Karpas-422 (cell line): Measurements from ENCODE around the gene RNF135. TPM values are rescaled to one million over a fixed set of nuclear protein-coding genes. Genes with fewer than 3 reads are reported as not detected.
"Not testable (repeated sequence)": the region's sequence is repeated elsewhere in the genome, so short reads cannot be mapped to it uniquely, and the experiment has no call there.

ENCODE experiments used
- DNase-seq: peaks from one replicate; pipeline ENCODE4 v3.0.0-alpha.2; 2015
- H2AFZ ChIP-seq: fragments of 200-600 bp; sonication (generic); 2 replicates; pipeline ENCODE4 v1.6.1; 2014; ENCODE audit warnings: antibody characterized with exemption, low read length, mixed read lengths
- H3K27ac ChIP-seq: fragments of 200-600 bp; sonication (generic); 2 replicates; pipeline ENCODE4 v1.5.1; 2014; ENCODE audit warnings: mild to moderate bottlenecking, low read length, moderate library complexity
- H3K27me3 ChIP-seq: fragments of 200-600 bp; sonication (generic); 2 replicates; pipeline ENCODE4 v1.6.1; 2014; ENCODE audit warnings: low read length, mixed read lengths
- H3K36me3 ChIP-seq: fragments of 200-600 bp; sonication (generic); 2 replicates; pipeline ENCODE4 v1.6.1; 2014; ENCODE audit warnings: low read length, mixed read lengths; ENCODE audit not compliant: insufficient read depth
- H3K4me1 ChIP-seq: fragments of 200-600 bp; sonication (generic); 2 replicates; pipeline ENCODE4 v1.6.1; 2014; ENCODE audit warnings: mild to moderate bottlenecking, low read length, mixed read lengths
- H3K4me2 ChIP-seq: fragments of 200-600 bp; sonication (generic); 2 replicates; pipeline ENCODE4 v1.6.1; 2014; ENCODE audit warnings: low read length, low read depth, mild to moderate bottlenecking; ENCODE audit not compliant: poor library complexity, severe bottlenecking
- H3K4me3 ChIP-seq: fragments of 200-600 bp; sonication (generic); 2 replicates; pipeline ENCODE4 v1.5.1; 2014; ENCODE audit warnings: mild to moderate bottlenecking, antibody characterized with exemption, low read length, mixed read lengths
- H3K79me2 ChIP-seq: fragments of 200-600 bp; sonication (generic); 2 replicates; pipeline ENCODE4 v1.6.1; 2014; ENCODE audit warnings: mild to moderate bottlenecking, low read length, mixed read lengths
- H3K9ac ChIP-seq: fragments of 200-600 bp; sonication (generic); 2 replicates; pipeline ENCODE4 v1.6.0; 2014; ENCODE audit warnings: low read length
- H3K9me2 ChIP-seq: fragments of 200-600 bp; sonication (generic), shearing (Covaris generic); replicated peaks from 2 replicates; pipeline ENCODE4 v1.6.0; 2014; ENCODE audit warnings: mild to moderate bottlenecking, low read length, moderate library complexity; ENCODE audit not compliant: insufficient read depth
- H3K9me3 ChIP-seq: fragments of 300-700, 200-600 bp; sonication (generic); 2 replicates; pipeline ENCODE4 v1.6.1; 2014; ENCODE audit warnings: low read length, mixed read lengths
- H4K20me1 ChIP-seq: fragments of 200-600 bp; sonication (generic); 2 replicates; pipeline ENCODE4 v1.6.1; 2014; ENCODE audit warnings: mild to moderate bottlenecking, antibody characterized with exemption, low read length, low read depth; ENCODE audit not compliant: insufficient read depth
- total RNA-seq: library from RNA; depleted of rRNA; stranded (reverse); fragments of >200 nt; shearing (Covaris generic); gene quantifications from 2 replicates; pipeline ENCODE4 v1.2.3, GENCODE V29; 2014; ENCODE audit warnings: low replicate concordance

The RNF135 gene
- total RNA-seq, 1 experiment from 2014 or later, result 23.2 TPM

GRCh38 chr17:30997842-30998241, 27.0 kb downstream of the RNF135 start:
- H3K4me2 ChIP-seq, result no peak overlapping the region
- no peaks in the 10 kb centered on the region for H4K20me1 ChIP-seq
- DNase-seq, result no peak
- H3K4me1 ChIP-seq, result no peaks in the 10 kb centered on the region
- no peak overlapping the region for H3K27ac ChIP-seq
- no peak overlapping the region for H3K4me3 ChIP-seq
- H3K79me2 ChIP-seq, result no peaks in the 10 kb centered on the region
- no peak overlapping the region for H3K9ac ChIP-seq
- H3K36me3 ChIP-seq, result peaks cover 20% of the 10 kb centered on the region
- H3K9me3 ChIP-seq, result no peaks in the 10 kb centered on the region
- no peak overlapping the region for H2AFZ ChIP-seq
- no peaks in the 10 kb centered on the region for H3K27me3 ChIP-seq
- no peaks in the 10 kb centered on the region for H3K9me2 ChIP-seq

GRCh38 chr17:31002047-31002446, 31.2 kb downstream of the RNF135 start:
- Histone ChIP-seq H3K4me3 (no peak overlapping the region), H3K4me1 (peaks cover 6% of the 10 kb centered on the region; the same call in 1 of the 2 replicates), H3K4me2 (no peak overlapping the region), H4K20me1 (no peaks in the 10 kb centered on the region), H3K9me3 (no peaks in the 10 kb centered on the region), H3K27me3 (no peaks in the 10 kb centered on the region), H3K9me2 (no peaks in the 10 kb centered on the region), H3K9ac (no peak overlapping the region), H3K36me3 (peaks cover 15% of the 10 kb centered on the region), H3K79me2 (no peaks in the 10 kb centered on the region), H2AFZ (no peak overlapping the region), H3K27ac (no peak overlapping the region)
- no peak for DNase-seq

- Histone ChIP-seq H3K4me1 (peaks cover 18% of the 10 kb centered on the region), H3K79me2 (peaks cover 8% of the 10 kb centered on the region), H3K9me2 (no peaks in the 10 kb centered on the region), H3K9me3 (no peaks in the 10 kb centered on the region), H3K27me3 (no peaks in the 10 kb centered on the region), H3K4me2 (no peak overlapping the region), H3K9ac (no peak overlapping the region), H3K36me3 (peaks cover 11% of the 10 kb centered on the region), H4K20me1 (no peaks in the 10 kb centered on the region), H3K27ac (no peak overlapping the region), H3K4me3 (no peak overlapping the region), H2AFZ (no peak overlapping the region)
- no peak for DNase-seq
These were observed 32.5 kb downstream of the RNF135 start for GRCh38 chr17:31003225-31003866.

GRCh38 chr17:31004160-31004559, 33.3 kb downstream of the RNF135 start:
- no peak for DNase-seq
- H3K4me1 ChIP-seq, result peaks cover 24% of the 10 kb centered on the region
- H3K4me2 ChIP-seq, result no peak overlapping the region
- no peaks in the 10 kb centered on the region for H4K20me1 ChIP-seq
- H3K4me3 ChIP-seq, result no peak overlapping the region
- peaks cover 3% of the 10 kb centered on the region; the same call in 1 of the 2 replicates for H3K36me3 ChIP-seq
- no peak overlapping the region for H2AFZ ChIP-seq
- peaks cover 14% of the 10 kb centered on the region for H3K79me2 ChIP-seq
- no peaks in the 10 kb centered on the region for H3K9me2 ChIP-seq
- H3K27me3 ChIP-seq, result no peaks in the 10 kb centered on the region
- H3K27ac ChIP-seq, result no peak overlapping the region
- H3K9me3 ChIP-seq, result no peaks in the 10 kb centered on the region
- H3K9ac ChIP-seq, result no peak overlapping the region

GRCh38 chr17:31007695-31008373, 37.0 kb downstream of the RNF135 start:
- Histone ChIP-seq H3K4me1 (peaks cover 31% of the 10 kb centered on the region), H2AFZ (peak overlapping the region; percentile 95), H3K9ac (peak overlapping the region; percentile 90), H4K20me1 (no peaks in the 10 kb centered on the region), H3K9me3 (no peaks in the 10 kb centered on the region), H3K4me2 (peak overlapping the region; percentile 99), H3K36me3 (peaks cover 3% of the 10 kb centered on the region; the same call in 1 of the 2 replicates), H3K79me2 (peaks cover 23% of the 10 kb centered on the region), H3K4me3 (peak overlapping the region; percentile 94), H3K27me3 (no peaks in the 10 kb centered on the region), H3K27ac (peak overlapping the region; percentile 79), H3K9me2 (no peaks in the 10 kb centered on the region)
- no peak for DNase-seq

GRCh38 chr17:31008374-31009041, 37.7 kb downstream of the RNF135 start:
- DNase-seq, result peak; percentile 86
- peak overlapping the region; percentile 95 for H2AFZ ChIP-seq
- H3K4me3 ChIP-seq, result peak overlapping the region; percentile 94
- H3K79me2 ChIP-seq, result peaks cover 27% of the 10 kb centered on the region
- H3K36me3 ChIP-seq, result peaks cover 2% of the 10 kb centered on the region; the same call in 1 of the 2 replicates
- no peaks in the 10 kb centered on the region for H3K9me2 ChIP-seq
- H3K27ac ChIP-seq, result peak overlapping the region; percentile 79
- peak overlapping the region; percentile 90 for H3K9ac ChIP-seq
- H4K20me1 ChIP-seq, result no peaks in the 10 kb centered on the region
- H3K4me2 ChIP-seq, result peak overlapping the region; percentile 99
- no peaks in the 10 kb centered on the region for H3K9me3 ChIP-seq
- no peaks in the 10 kb centered on the region for H3K27me3 ChIP-seq
- peaks cover 33% of the 10 kb centered on the region for H3K4me1 ChIP-seq

- peaks cover 33% of the 10 kb centered on the region for H3K79me2 ChIP-seq
- peak overlapping the region; percentile 90 for H3K9ac ChIP-seq
- not testable (repeated sequence) for H4K20me1 ChIP-seq, H3K36me3 ChIP-seq, H3K27me3 ChIP-seq, H3K9me2 ChIP-seq, DNase-seq, H3K9me3 ChIP-seq
- peak overlapping the region; percentile 99 for H3K4me2 ChIP-seq
- H3K4me3 ChIP-seq, result peak overlapping the region; percentile 94
- peaks cover 33% of the 10 kb centered on the region for H3K4me1 ChIP-seq
- H3K27ac ChIP-seq, result peak overlapping the region; percentile 79; the same call in 1 of the 2 replicates
- peak overlapping the region; percentile 95; the same call in 1 of the 2 replicates for H2AFZ ChIP-seq
These were observed 38.3 kb downstream of the RNF135 start for GRCh38 chr17:31009042-31009702.

GRCh38 chr17:31010014-31010413, 39.2 kb downstream of the RNF135 start:
- not testable (repeated sequence) for H3K36me3 ChIP-seq, H3K9ac ChIP-seq, H3K4me3 ChIP-seq, H4K20me1 ChIP-seq, H3K27me3 ChIP-seq, DNase-seq, H2AFZ ChIP-seq, H3K9me2 ChIP-seq, H3K9me3 ChIP-seq, H3K27ac ChIP-seq
- Histone ChIP-seq H3K79me2 (peaks cover 34% of the 10 kb centered on the region), H3K4me1 (peaks cover 39% of the 10 kb centered on the region), H3K4me2 (peak overlapping the region; percentile 13)
